Activated T-helper 1 cell treated with anti-CD3 and anti-CD28 coated beads, Interleukin-12 subunit alpha, Interleukin-12 subunit beta, Interleukin-2, Interleukin-4 antibody, amounts not matched to agents 30 ng/mL and 10 ng/mL and 1 ng/mL, durations not matched to agents 14 hours and 24 hours and 36 hours (primary cell): ENCODE results near the gene C22orf39. TPM values are rescaled to one million over a fixed set of nuclear protein-coding genes. Genes with fewer than 3 reads are reported as not detected.

Source experiments
- DNase-seq: peaks from one replicate; pipeline ENCODE4 v3.0.0; 2021; ENCODE audit warnings: low spot score
- H3K27ac Mint-ChIP-seq: one replicate; pipeline ENCODE4 v1.8.0; 2021; ENCODE audit warnings: mild to moderate bottlenecking, mixed read lengths
- H3K27me3 Mint-ChIP-seq: one replicate; pipeline ENCODE4 v1.8.0; 2022; ENCODE audit warnings: mild to moderate bottlenecking, moderate library complexity, mixed read lengths; ENCODE audit not compliant: insufficient read depth
- H3K36me3 Mint-ChIP-seq: one replicate; pipeline ENCODE4 v1.8.0; 2021; ENCODE audit warnings: low read depth, mixed read lengths
- H3K4me1 Mint-ChIP-seq: one replicate; pipeline ENCODE4 v1.8.0; 2021; ENCODE audit warnings: low read depth, mixed read lengths
- H3K4me3 Mint-ChIP-seq: one replicate; pipeline ENCODE4 v1.8.0; 2021; ENCODE audit warnings: mild to moderate bottlenecking, moderate library complexity, mixed read lengths
- H3K9me3 Mint-ChIP-seq: one replicate; pipeline ENCODE4 v1.8.0; 2021; ENCODE audit warnings: mixed read lengths
- intact Hi-C: fragments of 100-400 bp; cut with micrococcal nuclease; formaldehyde crosslinking; loops from one replicate; pipeline ENCODE4 v1.15.1; 2024
- total RNA-seq: library from RNA; stranded (reverse); gene quantifications from 2 replicates; pipeline ENCODE4 v1.2.3, GENCODE V29; 2022

C22orf39 gene, protein sequence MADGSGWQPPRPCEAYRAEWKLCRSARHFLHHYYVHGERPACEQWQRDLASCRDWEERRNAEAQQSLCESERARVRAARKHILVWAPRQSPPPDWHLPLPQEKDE
- total RNA-seq, result 22.8 and 26.8 TPM in 2 replicates

DNA sequence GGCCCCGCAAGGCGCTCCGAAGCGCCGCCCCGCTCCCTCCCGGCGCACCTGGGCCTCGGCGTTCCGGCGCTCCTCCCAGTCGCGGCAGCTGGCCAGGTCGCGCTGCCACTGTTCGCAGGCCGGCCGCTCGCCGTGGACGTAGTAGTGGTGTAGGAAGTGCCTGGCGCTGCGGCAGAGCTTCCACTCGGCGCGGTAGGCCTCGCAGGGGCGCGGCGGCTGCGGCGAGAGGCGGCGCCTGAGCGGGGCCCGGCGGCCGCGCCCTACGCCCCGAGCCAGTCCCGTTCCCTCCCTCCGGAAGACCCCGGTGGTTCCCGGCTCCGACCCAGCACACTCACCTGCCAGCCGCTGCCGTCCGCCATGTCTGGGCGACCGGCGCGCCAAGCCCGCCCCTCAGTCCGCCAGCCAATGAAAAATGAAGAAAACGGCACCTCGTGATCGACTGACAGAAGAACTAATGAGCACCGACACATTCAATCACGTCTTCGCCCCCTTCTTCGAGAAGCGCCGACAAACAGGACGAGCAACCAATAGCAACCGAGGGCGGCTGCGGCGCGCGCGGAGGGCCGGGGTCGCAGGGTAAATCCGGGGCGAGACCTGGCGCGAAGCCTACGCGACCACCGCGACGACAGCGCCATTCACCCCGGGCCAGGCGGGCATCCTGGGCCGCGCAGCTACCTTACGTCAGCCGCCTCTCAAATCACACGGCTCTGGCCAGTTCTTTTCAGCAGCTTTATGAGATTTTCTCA, at the start of gene C22orf39:
Gene C22orf39 (minus strand): TSS at position 382 of the 746 bp plus-strand sequence. CDS start 23 bp downstream, at position 359.
- no peaks in the 10 kb centered on the region for H3K9me3 Mint-ChIP-seq
- intact Hi-C loops, result loop anchor here (1.0 to 10.0 kb wide), 5 partner anchors 15 to 407 kb away; partner anchors contain the start of genes CDC45, GNB1L, MRPL40 and RTL10
- peaks cover 46% of the 10 kb centered on the region for H3K4me1 Mint-ChIP-seq
- peak within 1 kb of the TSS; percentile 94 for H3K27ac Mint-ChIP-seq
- peak within 1 kb of the TSS; percentile 95 for H3K4me3 Mint-ChIP-seq
- H3K27me3 Mint-ChIP-seq, result no peaks in the 10 kb centered on the region
- H3K36me3 Mint-ChIP-seq, result peaks cover 31% of the 10 kb centered on the region
- DNase-seq, result peak; percentile 88

DNA sequence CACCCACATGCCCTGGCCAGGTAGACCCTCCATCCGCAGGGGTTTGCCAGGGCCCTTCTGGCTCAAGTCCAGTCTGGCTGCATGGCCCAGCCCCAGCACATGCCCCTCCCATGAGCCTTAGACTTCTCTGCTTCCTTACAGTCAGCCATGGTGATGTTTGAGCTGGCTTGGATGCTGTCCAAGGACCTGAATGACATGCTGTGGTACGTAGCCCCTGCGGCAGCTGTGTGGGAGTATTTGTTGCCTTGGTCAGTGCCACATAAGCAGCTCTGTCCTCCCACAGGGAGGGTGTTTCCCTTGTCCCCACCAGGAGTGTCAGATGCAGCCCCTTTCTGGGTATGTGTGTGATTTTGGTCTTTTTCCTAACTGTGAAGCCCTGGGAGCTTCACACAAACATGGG, 49.7 kb upstream of the C22orf39 start:
- H3K36me3 Mint-ChIP-seq, result peaks cover 18% of the 10 kb centered on the region
- intact Hi-C loops, result no loop called here

DNA sequence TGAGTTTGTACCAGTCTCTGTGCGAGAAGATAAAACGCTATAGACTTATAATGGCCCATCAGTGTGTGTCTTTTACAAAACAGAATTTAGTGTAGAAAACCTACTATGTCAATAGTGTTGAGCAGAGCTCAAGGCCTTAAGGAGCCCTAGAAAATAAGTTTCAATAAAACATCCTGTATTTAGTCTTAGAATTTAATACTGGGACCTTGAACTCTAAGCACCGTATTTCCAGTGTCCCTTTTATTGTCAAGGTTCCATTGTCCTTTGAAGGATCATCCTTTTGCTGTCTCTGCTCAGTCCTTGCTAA, 48.8 kb upstream of the C22orf39 start:
- peaks cover 8% of the 10 kb centered on the region for H3K4me1 Mint-ChIP-seq
- H3K9me3 Mint-ChIP-seq, result no peaks in the 10 kb centered on the region
- no peak overlapping the region for H3K27ac Mint-ChIP-seq
- no peak overlapping the region for H3K4me3 Mint-ChIP-seq
- peaks cover 21% of the 10 kb centered on the region for H3K36me3 Mint-ChIP-seq
- intact Hi-C loops, result loop anchor here (1.0 kb wide), 1 partner anchor 134 kb away; no protein-coding TSS in a partner anchor
- DNase-seq, result no peak
- H3K27me3 Mint-ChIP-seq, result no peaks in the 10 kb centered on the region

More for the DNA sequence above, 49.7 kb upstream of the C22orf39 start:
- no peak overlapping the region for H3K27ac Mint-ChIP-seq
- no peak overlapping the region for H3K4me3 Mint-ChIP-seq
- no peaks in the 10 kb centered on the region for H3K9me3 Mint-ChIP-seq
- no peak for DNase-seq
- H3K27me3 Mint-ChIP-seq, result no peaks in the 10 kb centered on the region
- peaks cover 4% of the 10 kb centered on the region for H3K4me1 Mint-ChIP-seq

DNA sequence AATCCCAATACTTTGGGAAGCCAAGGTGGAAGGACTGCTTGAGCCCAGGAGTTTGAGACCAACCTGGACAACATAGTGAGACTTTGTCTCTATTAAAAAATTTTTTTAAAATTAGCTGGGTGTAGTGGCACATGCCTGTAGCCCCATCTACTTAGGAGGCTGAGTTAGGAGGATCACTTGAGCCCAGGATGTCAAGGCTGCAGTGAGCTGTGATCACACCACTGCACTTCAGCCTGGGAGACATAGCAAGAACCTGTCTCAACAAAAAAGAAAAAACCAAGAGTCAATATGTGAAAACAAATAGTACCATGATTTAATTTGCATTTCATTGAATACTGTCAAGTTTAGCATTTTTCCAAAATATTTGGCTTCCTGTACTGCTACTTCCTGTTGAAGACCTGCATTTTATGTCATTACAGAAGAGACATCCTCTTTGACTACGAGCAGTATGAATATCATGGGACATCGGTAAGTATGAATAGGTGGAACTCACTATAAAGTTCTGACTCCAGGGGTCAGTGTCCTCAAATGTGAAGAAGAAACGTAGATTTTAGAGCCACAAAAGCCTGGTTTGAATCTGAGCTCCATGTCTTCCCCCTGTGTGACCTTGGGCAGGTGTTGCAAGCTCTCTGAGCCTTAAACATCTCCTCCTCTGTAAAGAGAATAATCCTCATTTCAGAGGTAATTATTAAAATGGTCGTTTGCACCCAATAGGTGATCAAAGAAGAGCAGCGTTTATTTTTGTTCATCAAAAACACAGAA, 48.2 kb upstream of the C22orf39 start:
- no peak overlapping the region for H3K4me3 Mint-ChIP-seq
- H3K4me1 Mint-ChIP-seq, result peaks cover 8% of the 10 kb centered on the region
- H3K27ac Mint-ChIP-seq, result no peak overlapping the region
- no peaks in the 10 kb centered on the region for H3K9me3 Mint-ChIP-seq
- intact Hi-C loops, result loop anchor here (1.0 kb wide), 1 partner anchor 135 kb away; no protein-coding TSS in a partner anchor
- peaks cover 18% of the 10 kb centered on the region for H3K36me3 Mint-ChIP-seq
- no peaks in the 10 kb centered on the region for H3K27me3 Mint-ChIP-seq
- DNase-seq, result no peak

DNA sequence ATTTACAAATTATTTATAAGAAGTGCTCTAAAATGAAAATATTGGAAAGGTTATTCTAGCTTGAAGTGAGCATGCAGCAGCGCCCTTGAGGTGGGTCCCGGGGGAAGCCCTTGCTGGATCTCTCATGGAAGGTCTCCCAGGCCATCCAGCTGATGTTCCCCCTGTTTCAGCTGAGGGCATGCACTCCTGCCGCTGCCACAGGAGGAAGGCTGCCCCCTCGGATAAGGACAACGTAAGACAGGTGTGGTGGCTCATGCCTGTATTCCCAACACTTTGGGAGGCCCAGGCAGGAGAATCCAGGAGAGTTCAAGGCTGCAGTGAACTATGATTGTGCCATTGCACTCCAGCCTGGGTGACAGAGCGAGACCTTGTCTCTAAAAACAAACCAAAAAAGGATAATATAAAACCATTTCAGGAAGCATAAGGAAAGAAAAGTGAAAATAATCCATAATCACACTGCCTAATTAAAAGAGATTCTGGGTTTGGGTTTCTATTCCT, 47.2 kb upstream of the C22orf39 start:
- intact Hi-C loops, result no loop called here

DNA sequence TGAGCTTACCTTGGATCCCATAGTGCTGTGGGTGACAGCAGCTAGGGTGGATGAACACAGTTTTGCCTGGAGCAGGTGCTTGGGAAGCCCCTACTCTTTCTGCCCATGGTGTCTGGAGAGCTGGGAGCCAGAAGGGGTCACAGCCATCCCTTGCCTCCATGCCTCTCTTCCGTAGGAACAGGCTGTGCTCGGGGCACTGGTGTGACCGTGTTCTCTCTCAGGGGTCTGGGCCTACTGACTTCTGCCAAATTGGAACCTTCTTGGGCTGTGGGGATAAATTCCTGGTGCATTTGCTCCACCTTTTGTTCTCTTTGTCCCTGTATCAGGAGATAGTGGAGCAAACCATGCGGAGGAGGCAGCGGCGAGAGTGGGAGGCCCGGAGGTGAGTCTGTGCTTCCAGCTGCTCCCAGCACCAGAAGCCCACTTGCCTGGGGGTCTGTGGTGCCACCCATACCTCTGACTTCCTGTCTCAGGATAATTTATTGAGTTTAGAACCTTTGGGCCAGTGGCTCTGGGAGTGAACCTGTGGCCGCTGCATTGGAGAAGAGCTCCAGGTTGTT, 46.6 kb upstream of the C22orf39 start:
- no peak for DNase-seq
- no peaks in the 10 kb centered on the region for H3K27me3 Mint-ChIP-seq
- H3K27ac Mint-ChIP-seq, result no peak overlapping the region
- intact Hi-C loops, result no loop called here
- H3K4me3 Mint-ChIP-seq, result no peak overlapping the region
- peaks cover 23% of the 10 kb centered on the region for H3K36me3 Mint-ChIP-seq
- H3K9me3 Mint-ChIP-seq, result no peaks in the 10 kb centered on the region
- peaks cover 8% of the 10 kb centered on the region for H3K4me1 Mint-ChIP-seq

More for the DNA sequence above, 47.2 kb upstream of the C22orf39 start:
- peaks cover 8% of the 10 kb centered on the region for H3K4me1 Mint-ChIP-seq
- H3K27me3 Mint-ChIP-seq, result no peaks in the 10 kb centered on the region
- H3K4me3 Mint-ChIP-seq, result no peak overlapping the region
- H3K36me3 Mint-ChIP-seq, result peaks cover 19% of the 10 kb centered on the region
- no peak for DNase-seq
- no peak overlapping the region for H3K27ac Mint-ChIP-seq
- H3K9me3 Mint-ChIP-seq, result no peaks in the 10 kb centered on the region

DNA sequence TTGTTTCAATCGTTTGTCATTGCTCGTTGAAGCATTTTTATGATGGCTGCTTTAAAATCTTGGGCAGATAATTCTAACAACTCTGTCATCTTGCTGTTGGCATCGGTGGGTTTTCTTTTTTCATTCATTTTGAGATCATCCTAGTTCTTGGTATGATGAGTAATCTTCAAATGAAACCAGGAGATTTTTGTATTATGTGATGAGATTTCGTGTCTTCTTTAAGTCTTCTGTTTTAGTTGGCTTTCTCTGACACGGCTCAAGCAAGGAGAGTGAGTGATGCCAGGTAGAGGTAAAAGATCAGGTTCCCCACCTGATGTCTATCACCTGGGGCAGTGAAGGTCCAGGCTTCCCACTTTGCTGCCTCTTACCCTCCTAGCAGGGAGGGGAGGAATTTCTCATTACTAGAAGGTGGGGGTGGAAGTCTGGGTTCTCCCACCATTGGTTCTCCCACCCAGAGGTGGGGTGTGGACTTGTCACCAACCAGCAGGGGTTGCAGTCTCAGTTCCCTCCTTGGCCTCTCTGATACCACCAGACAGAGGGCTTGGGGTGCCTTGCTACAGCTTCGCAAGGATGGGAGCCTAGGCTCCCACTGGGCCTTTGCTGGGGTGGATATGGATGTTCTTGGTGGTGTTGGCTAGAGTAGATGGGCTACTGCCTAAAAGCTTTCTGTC, 45.1 kb upstream of the C22orf39 start:
- no peaks in the 10 kb centered on the region for H3K27me3 Mint-ChIP-seq
- peaks cover 29% of the 10 kb centered on the region for H3K36me3 Mint-ChIP-seq
- peaks cover 13% of the 10 kb centered on the region for H3K4me1 Mint-ChIP-seq
- H3K9me3 Mint-ChIP-seq, result no peaks in the 10 kb centered on the region
- no peak for DNase-seq
- H3K27ac Mint-ChIP-seq, result peak overlapping the region; percentile 40
- H3K4me3 Mint-ChIP-seq, result no peak overlapping the region
- intact Hi-C loops, result no loop called here

DNA sequence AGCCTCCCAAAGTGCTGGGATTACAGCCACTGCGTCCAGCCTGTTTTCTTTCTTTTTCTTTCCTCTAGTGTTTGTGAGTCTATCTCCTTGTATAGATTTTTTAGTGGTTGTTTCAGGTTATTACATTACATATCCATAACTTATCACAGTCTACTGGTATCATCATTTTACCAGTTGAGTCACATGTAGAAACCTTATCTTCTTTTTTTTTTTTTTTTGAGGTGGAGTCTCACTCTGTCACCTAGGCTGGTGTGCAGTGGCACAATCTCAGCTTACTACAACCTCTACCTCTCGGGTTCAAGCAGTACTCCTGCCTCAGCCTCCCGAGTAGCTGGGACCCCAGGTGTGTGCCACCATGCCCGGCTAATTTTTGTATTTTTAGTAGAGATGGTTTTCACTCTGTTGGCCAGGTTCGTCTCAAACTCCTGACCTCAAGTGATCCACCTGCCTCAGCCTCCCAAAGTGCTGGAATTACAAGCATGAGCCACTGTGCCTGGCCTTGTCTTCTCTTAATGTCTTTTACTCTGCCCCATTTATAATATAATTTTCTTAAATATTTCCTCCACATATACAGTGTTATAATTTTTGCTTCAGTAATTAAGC, 43.2 kb upstream of the C22orf39 start:
- DNase-seq, result no peak
- H3K36me3 Mint-ChIP-seq, result peaks cover 26% of the 10 kb centered on the region
- intact Hi-C loops, result no loop called here
- H3K4me1 Mint-ChIP-seq, result peaks cover 13% of the 10 kb centered on the region
- no peaks in the 10 kb centered on the region for H3K9me3 Mint-ChIP-seq
- H3K4me3 Mint-ChIP-seq, result no peak overlapping the region
- no peaks in the 10 kb centered on the region for H3K27me3 Mint-ChIP-seq
- no peak overlapping the region for H3K27ac Mint-ChIP-seq

DNA sequence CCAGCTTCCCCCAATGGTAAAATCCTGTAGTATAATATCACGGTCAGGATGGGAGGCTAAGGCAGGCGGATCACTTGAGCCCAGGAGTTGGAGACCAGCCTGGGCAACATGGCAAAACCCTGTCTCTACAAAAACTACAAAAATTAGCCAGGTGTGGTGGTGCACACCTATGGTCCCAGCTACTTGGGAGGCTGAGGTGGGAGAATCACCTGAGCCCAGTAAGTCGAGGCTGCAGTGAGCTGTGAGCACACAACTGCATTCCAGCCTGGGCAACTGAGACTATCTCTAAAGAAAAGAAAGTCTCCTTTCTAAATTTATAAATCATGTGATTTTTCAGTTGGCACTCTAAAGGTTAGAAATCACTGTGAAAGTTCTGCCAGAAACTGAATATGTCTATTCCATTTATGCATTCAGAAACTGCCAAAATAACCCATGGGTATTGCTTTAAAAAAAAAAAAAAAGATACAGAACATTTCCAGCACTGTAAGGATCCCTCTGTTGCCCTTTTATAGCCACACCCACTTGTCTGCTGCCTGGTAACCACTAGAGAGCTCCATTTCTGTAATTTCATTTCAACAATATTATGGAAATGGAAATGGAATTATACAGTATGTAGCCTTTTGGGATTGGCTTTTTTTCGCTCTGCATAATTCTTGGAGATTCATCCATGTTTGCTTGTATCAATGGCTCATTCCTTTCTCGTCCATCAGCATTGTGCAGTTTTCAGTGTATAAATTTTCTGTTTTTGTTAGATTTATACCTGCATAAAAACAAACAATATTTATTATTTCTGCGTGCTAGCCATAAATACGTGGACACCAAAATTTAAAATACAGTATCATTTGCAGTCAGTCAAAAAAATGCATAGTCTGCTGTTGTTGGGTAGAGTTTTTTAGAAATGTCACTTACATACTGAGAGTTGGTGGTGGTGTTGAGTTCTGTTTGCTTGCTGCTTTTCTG, 41.7 kb upstream of the C22orf39 start:
- intact Hi-C loops, result no loop called here
- no peak overlapping the region for H3K4me3 Mint-ChIP-seq
- peaks cover 13% of the 10 kb centered on the region for H3K4me1 Mint-ChIP-seq
- no peak for DNase-seq
- no peak overlapping the region for H3K27ac Mint-ChIP-seq
- H3K9me3 Mint-ChIP-seq, result no peaks in the 10 kb centered on the region
- H3K36me3 Mint-ChIP-seq, result peaks cover 35% of the 10 kb centered on the region
- no peaks in the 10 kb centered on the region for H3K27me3 Mint-ChIP-seq

DNA sequence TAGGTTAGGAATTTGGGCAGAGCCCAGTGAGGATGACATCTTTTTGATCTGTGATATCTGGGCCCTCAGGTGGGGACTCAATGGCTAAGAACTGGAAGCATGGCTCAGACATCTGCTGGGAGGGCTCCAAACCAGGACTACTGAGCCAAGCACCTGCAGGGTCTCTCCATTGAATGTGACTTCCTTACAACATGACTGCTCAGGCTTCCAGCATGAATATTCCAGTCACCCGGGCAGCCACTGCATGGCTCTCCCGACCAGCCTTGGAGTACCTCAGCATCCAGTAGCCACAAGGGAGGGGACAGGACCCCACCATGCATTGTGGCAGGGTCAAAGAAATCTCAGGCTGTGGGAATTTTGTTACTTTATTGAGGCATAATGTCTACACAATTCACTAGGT, 40.8 kb upstream of the C22orf39 start:
- H3K4me1 Mint-ChIP-seq, result peaks cover 18% of the 10 kb centered on the region
- intact Hi-C loops, result no loop called here
- H3K4me3 Mint-ChIP-seq, result no peak overlapping the region
- no peaks in the 10 kb centered on the region for H3K27me3 Mint-ChIP-seq
- DNase-seq, result no peak
- H3K36me3 Mint-ChIP-seq, result peaks cover 40% of the 10 kb centered on the region
- no peak overlapping the region for H3K27ac Mint-ChIP-seq
- H3K9me3 Mint-ChIP-seq, result no peaks in the 10 kb centered on the region

DNA sequence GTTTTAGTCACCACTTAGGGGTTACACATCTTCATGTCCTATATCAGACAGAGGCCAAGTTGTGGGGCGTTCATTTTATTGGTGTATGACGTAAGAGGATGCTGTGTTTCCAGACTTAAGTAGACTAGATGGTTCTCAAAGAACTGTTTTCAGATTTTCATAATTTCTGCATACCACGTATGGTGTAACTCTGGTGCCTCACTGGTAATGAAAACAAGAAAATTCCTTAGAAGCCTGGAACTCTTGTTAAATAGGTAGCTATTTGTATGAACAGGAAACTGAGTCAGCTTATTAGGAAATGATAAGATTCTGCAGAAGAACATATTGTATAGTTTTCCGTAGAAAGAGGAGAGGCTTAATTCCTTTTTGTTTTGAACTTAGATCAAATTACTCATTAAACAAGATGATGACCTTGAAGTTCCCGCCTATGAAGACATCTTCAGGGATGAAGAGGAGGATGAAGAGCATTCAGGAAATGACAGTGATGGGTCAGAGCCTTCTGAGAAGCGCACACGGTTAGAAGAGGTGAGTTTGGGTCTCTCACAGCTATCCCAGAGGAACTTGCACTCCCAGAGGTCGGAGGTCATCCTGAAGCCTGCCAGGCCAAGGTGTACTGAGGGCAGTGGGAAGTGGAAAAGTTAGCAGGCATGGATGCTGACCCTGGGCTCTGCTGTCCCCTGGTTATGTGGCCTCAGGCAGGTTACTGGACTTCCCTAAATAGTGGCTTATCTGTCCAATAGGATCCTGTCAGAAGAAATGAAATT, 36.2 kb upstream of the C22orf39 start:
- H3K4me1 Mint-ChIP-seq, result peaks cover 26% of the 10 kb centered on the region
- no peaks in the 10 kb centered on the region for H3K27me3 Mint-ChIP-seq
- H3K27ac Mint-ChIP-seq, result no peak overlapping the region
- no peaks in the 10 kb centered on the region for H3K9me3 Mint-ChIP-seq
- no peak for DNase-seq
- no peak overlapping the region for H3K4me3 Mint-ChIP-seq
- peaks cover 36% of the 10 kb centered on the region for H3K36me3 Mint-ChIP-seq
- intact Hi-C loops, result no loop called here
